Fibroblast of lung (primary cell): Measurements from ENCODE around the gene DNAJC6.

Experiments used
- CTCF ChIP-seq, 2 donors: IDR thresholded peaks in 1 of 2; conservative IDR thresholded peaks in 1 of 2; 1 replicate in 1 of 2; 2 replicates in 1 of 2; pipeline ENCODE4 v1.5.1; 2011 to 2012; ENCODE audit warnings: low read length in 2 of 2, control low read depth in 1 of 2, inconsistent platforms in 1 of 2, low read depth in 1 of 2, mild to moderate bottlenecking in 1 of 2
- EZH2 ChIP-seq: IDR thresholded peaks from 2 replicates; pipeline ENCODE4 v1.5.1; 2012; ENCODE audit warnings: low read length, control low read depth, mild to moderate bottlenecking; ENCODE audit errors: missing control alignments

GRCh38 chr1:65362545-65362944 lies 53.2 kb downstream of the DNAJC6 start:
- no peak for TF ChIP-seq CTCF (conservative IDR thresholded peaks at IDR 0.05 in 1 of 2, IDR thresholded peaks at IDR 0.05 in 1 of 2; ENCODE audit: low read depth in 1 of 2, low read length in 2 of 2)
- TF ChIP-seq EZH2, result no peak
